Astrocyte of the cerebellum (primary cell): ENCODE results near the gene KLK5.
A peak's percentile ranks its signal among the peaks of the same experiment; 100 is the strongest.

Experiments
- DNase-seq: peaks from one replicate; pipeline ENCODE4 v3.0.0-alpha.2; 2011; ENCODE audit warnings: low read depth
- H3K4me3 ChIP-seq: 2 replicates; pipeline ENCODE4 v1.5.1; 2011; ENCODE audit warnings: mild to moderate bottlenecking, low read depth, low read length, moderate library complexity
- CTCF ChIP-seq: IDR thresholded peaks from 2 replicates; pipeline ENCODE4 v1.5.1; 2012; ENCODE audit warnings: low read length, low read depth, moderate library complexity, mild to moderate bottlenecking; ENCODE audit errors: missing control alignments
- in situ Hi-C: cut with HindIII; loops from 2 replicates; pipeline ENCODE4 v1.10.0; 2017; ENCODE audit warnings: low sequenced_read_pairs

KLK5 gene

DNA sequence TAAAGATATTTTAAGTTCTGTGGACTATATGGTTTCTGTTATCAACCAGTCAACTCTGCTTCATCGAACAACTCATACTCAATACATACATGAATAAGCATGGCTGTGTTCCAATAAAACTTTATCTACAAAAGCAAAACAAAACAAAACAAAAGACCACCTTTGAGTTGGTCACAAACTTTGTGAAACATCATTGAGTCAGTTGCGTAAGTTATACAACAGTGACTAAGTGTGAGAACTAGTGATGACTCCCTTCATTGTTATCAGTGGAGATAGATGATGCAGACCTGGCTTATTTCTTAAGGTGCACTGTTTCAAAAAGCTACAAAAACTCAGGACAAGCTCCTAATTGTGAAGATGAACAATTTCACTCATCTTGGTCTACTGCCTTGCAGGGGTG, 27.1 kb downstream of the KLK5 start:
- in situ Hi-C loops: no loop called here
- TF ChIP-seq CTCF: no peak

DNA sequence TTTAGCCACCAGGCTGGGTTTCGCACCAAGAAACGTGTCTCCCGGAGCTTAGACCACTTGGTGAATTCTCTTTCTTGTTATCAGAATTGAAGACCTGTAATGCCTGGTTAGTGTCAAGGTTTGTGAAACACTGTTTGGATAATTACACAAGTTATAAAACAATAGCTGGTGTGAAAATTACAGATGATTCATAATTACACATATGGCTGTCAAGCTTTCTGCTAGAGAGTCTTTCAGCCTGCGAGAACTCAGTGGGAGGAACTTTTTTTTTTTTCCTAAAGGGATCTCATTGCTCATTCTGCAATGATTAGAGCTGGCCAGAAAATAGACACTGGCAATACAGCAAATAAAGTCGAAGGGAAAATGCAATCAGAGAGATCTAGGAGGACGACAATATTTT, 28.3 kb downstream of the KLK5 start:
- no peak for TF ChIP-seq CTCF
- H3K4me3 ChIP-seq: no peak overlapping the region
- in situ Hi-C loops: no loop called here
- no peak for DNase-seq

More for the DNA sequence above, 27.1 kb downstream of the KLK5 start:
- no peak for DNase-seq
- no peak overlapping the region for H3K4me3 ChIP-seq

- TF ChIP-seq CTCF: peak; percentile 87
- in situ Hi-C loops: no loop called here
- peak; percentile 49 for DNase-seq
- H3K4me3 ChIP-seq: no peak overlapping the region
Measured at GRCh38 chr19:50922317-50922853, 30.5 kb downstream of the KLK5 start.

DNA sequence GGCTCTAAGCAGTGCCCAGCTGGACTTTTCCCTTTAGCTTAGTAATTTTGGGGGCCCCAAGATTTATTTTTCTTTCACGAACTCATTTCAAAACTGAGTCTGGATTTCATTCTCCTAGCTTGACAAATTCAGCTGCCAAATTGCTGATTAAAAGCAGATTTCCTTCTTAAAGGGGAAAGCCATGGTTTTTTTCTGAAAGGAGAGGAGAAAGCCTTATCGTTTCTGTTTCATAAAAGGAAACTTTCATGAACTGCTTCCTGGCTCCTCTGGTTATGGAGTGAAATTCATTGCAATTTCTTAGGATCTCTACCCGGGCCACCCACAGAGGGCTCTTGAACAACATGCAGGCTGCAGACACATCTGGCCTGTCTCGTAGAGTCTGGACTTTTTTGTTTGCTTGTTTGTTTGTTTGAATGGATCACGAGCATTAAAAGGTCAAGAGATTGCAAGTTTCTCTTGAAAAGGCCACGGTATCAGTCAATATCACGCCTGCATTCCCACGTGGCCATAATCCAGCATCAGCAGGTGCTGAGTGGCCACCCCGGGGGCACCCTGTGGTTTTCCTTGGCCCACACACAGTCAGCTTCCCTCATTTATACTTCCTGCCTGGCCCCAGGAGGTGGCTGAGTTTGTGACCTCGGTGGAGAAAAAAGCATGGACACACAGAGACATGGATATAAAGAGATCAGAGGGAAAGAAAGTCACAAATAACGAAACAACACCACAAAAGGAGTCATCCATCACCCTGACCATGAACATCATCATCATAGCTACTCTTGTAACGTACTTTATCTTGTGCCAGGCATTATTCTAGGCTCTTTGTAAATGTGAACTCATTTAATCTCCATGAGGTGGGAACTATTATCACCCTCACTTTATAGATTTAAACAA, 31.2 kb downstream of the KLK5 start:
- TF ChIP-seq CTCF: no peak
- in situ Hi-C loops: no loop called here
- no peak overlapping the region for H3K4me3 ChIP-seq
- DNase-seq: no peak

DNA sequence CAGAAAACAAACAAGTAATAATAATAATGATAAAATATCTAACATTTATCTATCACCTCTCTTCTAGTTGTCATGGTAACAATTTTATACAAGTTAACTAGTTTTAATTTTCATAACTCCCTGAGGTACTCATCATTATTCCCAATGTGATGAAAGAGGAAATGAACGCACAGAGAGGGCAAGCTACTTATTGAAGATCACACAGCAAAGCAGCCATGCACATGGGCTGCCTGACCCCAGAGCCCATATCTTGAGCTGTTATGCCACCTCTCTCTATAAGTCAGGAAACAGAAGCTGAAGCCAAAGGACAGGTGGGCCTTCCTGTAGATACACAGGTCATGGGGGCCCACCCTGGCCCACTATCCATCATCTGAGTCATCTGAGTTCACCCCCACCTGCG, 36.8 kb downstream of the KLK5 start:
- DNase-seq: no peak
- no peak overlapping the region for H3K4me3 ChIP-seq
- TF ChIP-seq CTCF: no peak
- in situ Hi-C loops: no loop called here

GRCh38 chr19:50912727-50913716, 39.8 kb downstream of the KLK5 start:
- no peak for DNase-seq
- in situ Hi-C loops: no loop called here
- TF ChIP-seq CTCF: no peak
- no peak overlapping the region for H3K4me3 ChIP-seq
